Panc1 (cell line): ENCODE measurements around the gene PMP22.

ENCODE experiments used
- POLR2AphosphoS5 ChIP-seq: IDR thresholded peaks from 2 replicates; pipeline ENCODE4 v1.6.1; 2012; ENCODE audit warnings: mild to moderate bottlenecking, low read depth, low read length, moderate library complexity
- SIN3A ChIP-seq: IDR thresholded peaks from 2 replicates; pipeline ENCODE4 v1.6.1; 2012; ENCODE audit warnings: low read depth, mild to moderate bottlenecking, low read length, moderate library complexity, borderline replicate concordance; ENCODE audit not compliant: insufficient read depth
- TF ChIP-seq, protein P1 (sequence below): fragments of 450-650 bp; IDR thresholded peaks from 2 replicates; pipeline ENCODE4 v1.5.1; 2017; ENCODE audit warnings: mild to moderate bottlenecking
- TF ChIP-seq, protein P2 (sequence below), 2 experiments: IDR thresholded peaks; 2 replicates each; pipeline ENCODE4 v1.6.1; 2011 to 2012; ENCODE audit warnings: low read depth in 2 of 2, control low read depth in 1 of 2, low read length in 1 of 2, mild to moderate bottlenecking in 1 of 2, moderate library complexity in 1 of 2; ENCODE audit not compliant: insufficient read depth in 1 of 2

DNA sequence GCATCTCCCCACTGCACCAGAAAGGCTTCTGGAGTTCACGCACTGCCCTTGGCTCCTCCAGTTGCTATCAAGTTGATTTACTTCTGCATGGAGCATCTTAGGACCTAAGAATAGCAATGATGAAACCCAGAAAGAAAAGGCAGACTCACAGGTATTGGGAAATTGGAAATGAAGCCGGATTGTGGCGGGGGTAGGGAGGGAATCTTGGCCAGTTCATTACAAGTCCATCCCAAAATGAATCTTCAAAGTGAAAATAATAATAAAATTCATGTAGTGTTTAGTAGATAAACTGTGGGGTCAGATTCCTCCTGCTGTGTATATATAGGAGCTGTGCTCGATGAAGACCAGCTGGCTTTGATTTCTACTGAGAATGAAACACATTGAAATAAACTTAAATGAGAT lies 42.6 kb upstream of the PMP22 start:
- TF ChIP-seq, protein P1, sequence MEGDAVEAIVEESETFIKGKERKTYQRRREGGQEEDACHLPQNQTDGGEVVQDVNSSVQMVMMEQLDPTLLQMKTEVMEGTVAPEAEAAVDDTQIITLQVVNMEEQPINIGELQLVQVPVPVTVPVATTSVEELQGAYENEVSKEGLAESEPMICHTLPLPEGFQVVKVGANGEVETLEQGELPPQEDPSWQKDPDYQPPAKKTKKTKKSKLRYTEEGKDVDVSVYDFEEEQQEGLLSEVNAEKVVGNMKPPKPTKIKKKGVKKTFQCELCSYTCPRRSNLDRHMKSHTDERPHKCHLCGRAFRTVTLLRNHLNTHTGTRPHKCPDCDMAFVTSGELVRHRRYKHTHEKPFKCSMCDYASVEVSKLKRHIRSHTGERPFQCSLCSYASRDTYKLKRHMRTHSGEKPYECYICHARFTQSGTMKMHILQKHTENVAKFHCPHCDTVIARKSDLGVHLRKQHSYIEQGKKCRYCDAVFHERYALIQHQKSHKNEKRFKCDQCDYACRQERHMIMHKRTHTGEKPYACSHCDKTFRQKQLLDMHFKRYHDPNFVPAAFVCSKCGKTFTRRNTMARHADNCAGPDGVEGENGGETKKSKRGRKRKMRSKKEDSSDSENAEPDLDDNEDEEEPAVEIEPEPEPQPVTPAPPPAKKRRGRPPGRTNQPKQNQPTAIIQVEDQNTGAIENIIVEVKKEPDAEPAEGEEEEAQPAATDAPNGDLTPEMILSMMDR: no peak
- TF ChIP-seq POLR2AphosphoS5: no peak
- TF ChIP-seq, protein P2, sequence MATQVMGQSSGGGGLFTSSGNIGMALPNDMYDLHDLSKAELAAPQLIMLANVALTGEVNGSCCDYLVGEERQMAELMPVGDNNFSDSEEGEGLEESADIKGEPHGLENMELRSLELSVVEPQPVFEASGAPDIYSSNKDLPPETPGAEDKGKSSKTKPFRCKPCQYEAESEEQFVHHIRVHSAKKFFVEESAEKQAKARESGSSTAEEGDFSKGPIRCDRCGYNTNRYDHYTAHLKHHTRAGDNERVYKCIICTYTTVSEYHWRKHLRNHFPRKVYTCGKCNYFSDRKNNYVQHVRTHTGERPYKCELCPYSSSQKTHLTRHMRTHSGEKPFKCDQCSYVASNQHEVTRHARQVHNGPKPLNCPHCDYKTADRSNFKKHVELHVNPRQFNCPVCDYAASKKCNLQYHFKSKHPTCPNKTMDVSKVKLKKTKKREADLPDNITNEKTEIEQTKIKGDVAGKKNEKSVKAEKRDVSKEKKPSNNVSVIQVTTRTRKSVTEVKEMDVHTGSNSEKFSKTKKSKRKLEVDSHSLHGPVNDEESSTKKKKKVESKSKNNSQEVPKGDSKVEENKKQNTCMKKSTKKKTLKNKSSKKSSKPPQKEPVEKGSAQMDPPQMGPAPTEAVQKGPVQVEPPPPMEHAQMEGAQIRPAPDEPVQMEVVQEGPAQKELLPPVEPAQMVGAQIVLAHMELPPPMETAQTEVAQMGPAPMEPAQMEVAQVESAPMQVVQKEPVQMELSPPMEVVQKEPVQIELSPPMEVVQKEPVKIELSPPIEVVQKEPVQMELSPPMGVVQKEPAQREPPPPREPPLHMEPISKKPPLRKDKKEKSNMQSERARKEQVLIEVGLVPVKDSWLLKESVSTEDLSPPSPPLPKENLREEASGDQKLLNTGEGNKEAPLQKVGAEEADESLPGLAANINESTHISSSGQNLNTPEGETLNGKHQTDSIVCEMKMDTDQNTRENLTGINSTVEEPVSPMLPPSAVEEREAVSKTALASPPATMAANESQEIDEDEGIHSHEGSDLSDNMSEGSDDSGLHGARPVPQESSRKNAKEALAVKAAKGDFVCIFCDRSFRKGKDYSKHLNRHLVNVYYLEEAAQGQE (IDR thresholded peaks at IDR 0.05; ENCODE audit: insufficient read depth in 1 of 2, low read depth in 2 of 2, low read length in 1 of 2): no peak
- no peak for TF ChIP-seq SIN3A
